ENCODE measurements around the gene POGLUT3. TPM values are rescaled to one million over a fixed set of nuclear protein-coding genes. Genes with fewer than 3 reads are reported as not detected.

The POGLUT3 gene
- total and polyA plus RNA-seq, 7 donors: 2.1 to 7.4 (median 4.2) TPM

GRCh38 chr11:108530426-108530825, 32.2 kb upstream of the POGLUT3 start:
- no peak overlapping the region for H3K27ac ChIP-seq
- no peaks in the 10 kb centered on the region for H3K9me3 ChIP-seq
- DNase-seq (no peak), ATAC-seq (no peak)
- no peak overlapping the region for H3K4me3 ChIP-seq
- H3K4me1 ChIP-seq: no peaks in the 10 kb centered on the region
- intact Hi-C loops (cut with DNase I): no loop called here
- H3K27me3 ChIP-seq (ENCODE audit: insufficient read depth in 3 of 3, low read length in 2 of 3): no peaks in the 10 kb centered on the region
- WGBS, 3 donors: 88 to 94% (median 91%) methylated on average over 5 of the region's 5 CpGs
- no peaks in the 10 kb centered on the region for H3K36me3 ChIP-seq (ENCODE audit: insufficient read depth in 1 of 2, low read depth in 1 of 2)
- no peak for TF ChIP-seq CTCF (IDR thresholded peaks at IDR 0.05)

GRCh38 chr11:108527382-108527781, 29.2 kb upstream of the POGLUT3 start:
- Histone ChIP-seq H3K4me1 (no peaks in the 10 kb centered on the region), H3K27me3 (ENCODE audit: insufficient read depth in 3 of 3, low read length in 2 of 3) (no peaks in the 10 kb centered on the region), H3K27ac (no peak overlapping the region), H3K9me3 (no peaks in the 10 kb centered on the region), H3K36me3 (ENCODE audit: insufficient read depth in 1 of 2, low read depth in 1 of 2) (no peaks in the 10 kb centered on the region), H3K4me3 (no peak overlapping the region)
- WGBS, 3 donors: 80 to 84% (median 83%) methylated on average over 6 of the region's 6 CpGs
- no peak for TF ChIP-seq CTCF (IDR thresholded peaks at IDR 0.05)
- DNase-seq (no peak), ATAC-seq (no peak)
- intact Hi-C loops (cut with DNase I): no loop called here

- no peaks in the 10 kb centered on the region for H3K4me1 ChIP-seq
- H3K4me3 ChIP-seq: no peak overlapping the region
- H3K9me3 ChIP-seq: no peaks in the 10 kb centered on the region
- no peak for TF ChIP-seq CTCF (IDR thresholded peaks at IDR 0.05)
- 97 to 100% (median 100%) methylated on average over 1 of the region's 1 CpG for WGBS, 3 donors
- intact Hi-C loops (cut with DNase I): no loop called here
- H3K36me3 ChIP-seq (ENCODE audit: insufficient read depth in 1 of 2, low read depth in 1 of 2): no peaks in the 10 kb centered on the region
- ATAC-seq (no peak), DNase-seq (no peak)
- H3K27me3 ChIP-seq (ENCODE audit: insufficient read depth in 3 of 3, low read length in 2 of 3): no peaks in the 10 kb centered on the region
- H3K27ac ChIP-seq: no peak overlapping the region
Observed at GRCh38 chr11:108525161-108525560, 27.0 kb upstream of the POGLUT3 start.

- ATAC-seq (no peak), DNase-seq (no peak)
- no peaks in the 10 kb centered on the region for H3K36me3 ChIP-seq (ENCODE audit: insufficient read depth in 1 of 2, low read depth in 1 of 2)
- no peak overlapping the region for H3K4me3 ChIP-seq
- H3K4me1 ChIP-seq: no peaks in the 10 kb centered on the region
- no peaks in the 10 kb centered on the region for H3K9me3 ChIP-seq
- TF ChIP-seq CTCF (IDR thresholded peaks at IDR 0.05): no peak
- no peak overlapping the region for H3K27ac ChIP-seq
- peaks cover 0 to under 1% (median 0%) of the 10 kb centered on the region in 3 donors for H3K27me3 ChIP-seq (ENCODE audit: insufficient read depth in 3 of 3, low read length in 2 of 3)
- intact Hi-C loops (cut with DNase I): no loop called here
Observed at GRCh38 chr11:108524422-108524821, 26.2 kb upstream of the POGLUT3 start.

GRCh38 chr11:108522318-108522717, 24.1 kb upstream of the POGLUT3 start:
- no peak for TF ChIP-seq CTCF (IDR thresholded peaks at IDR 0.05)
- Histone ChIP-seq H3K9me3 (no peaks in the 10 kb centered on the region), H3K36me3 (ENCODE audit: insufficient read depth in 1 of 2, low read depth in 1 of 2) (no peaks in the 10 kb centered on the region), H3K4me1 (no peaks in the 10 kb centered on the region), H3K4me3 (no peak overlapping the region), H3K27me3 (ENCODE audit: insufficient read depth in 3 of 3, low read length in 2 of 3) (peaks cover 0 to 3% (median 0%) of the 10 kb centered on the region in 3 donors), H3K27ac (no peak overlapping the region)
- ATAC-seq: no peak
- intact Hi-C loops (cut with DNase I): no loop called here
- WGBS, 3 donors: 33 to 46% (median 36%) methylated on average over 1 of the region's 1 CpG
- no peak for DNase-seq

Measured in psoas muscle (tissue), 8 donors.